A204.1 (cell line): ENCODE data around the gene NR6A1.

ENCODE experiments used
- FAIRE-seq: peaks from 2 replicates; lab custom pipeline; 2012; peaks lifted over from hg19 to GRCh38; lab: Jason Lieb, UNC

Gene NR6A1

GRCh38 chr9:124685217-124685616 is 85.9 kb downstream of the NR6A1 start:
- FAIRE-seq = no peak

- FAIRE-seq = no peak
These were observed 86.9 kb downstream of the NR6A1 start for GRCh38 chr9:124684169-124684568.

GRCh38 chr9:124683043-124683442 is 88.1 kb downstream of the NR6A1 start:
- no peak for FAIRE-seq

GRCh38 chr9:124680714-124681390 is 90.3 kb downstream of the NR6A1 start:
- no peak for FAIRE-seq

DNA sequence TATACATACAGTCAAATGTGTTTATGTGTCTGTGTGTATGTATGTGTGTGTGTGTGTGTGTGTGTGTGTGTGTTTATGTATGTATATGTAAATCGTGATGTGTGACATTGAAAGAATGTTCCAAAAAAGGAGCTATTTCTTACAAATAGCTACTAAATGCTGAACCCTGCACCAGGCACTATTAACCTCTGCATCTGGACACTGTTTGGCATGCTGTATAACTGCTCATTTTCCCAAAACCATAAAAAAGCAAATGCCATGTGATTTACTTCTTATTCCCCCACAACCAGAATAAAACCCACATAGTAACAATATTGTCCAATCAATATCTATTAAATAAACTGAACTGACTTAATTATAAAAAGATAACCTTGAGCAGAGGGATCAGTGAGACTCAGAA is 91.1 kb downstream of the NR6A1 start:
- no peak for FAIRE-seq

DNA sequence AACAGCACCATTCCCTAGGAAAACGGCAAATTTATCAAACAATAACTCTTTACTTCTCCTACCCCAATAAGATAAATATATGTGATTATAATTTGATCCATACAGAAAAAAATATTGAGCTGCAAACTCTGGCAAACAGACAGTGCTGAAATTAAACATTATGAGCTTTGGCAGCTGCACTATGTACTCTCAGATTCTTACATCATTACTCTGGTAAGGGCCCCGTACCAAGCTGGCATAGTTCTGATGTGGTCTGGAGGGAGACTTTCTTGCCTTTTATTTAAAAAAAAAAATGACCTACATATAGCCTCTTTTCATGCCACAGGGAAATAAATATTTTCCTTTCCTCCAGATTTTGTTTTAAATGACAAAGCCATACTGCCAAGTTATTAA is 95.0 kb downstream of the NR6A1 start:
- no peak for FAIRE-seq

DNA sequence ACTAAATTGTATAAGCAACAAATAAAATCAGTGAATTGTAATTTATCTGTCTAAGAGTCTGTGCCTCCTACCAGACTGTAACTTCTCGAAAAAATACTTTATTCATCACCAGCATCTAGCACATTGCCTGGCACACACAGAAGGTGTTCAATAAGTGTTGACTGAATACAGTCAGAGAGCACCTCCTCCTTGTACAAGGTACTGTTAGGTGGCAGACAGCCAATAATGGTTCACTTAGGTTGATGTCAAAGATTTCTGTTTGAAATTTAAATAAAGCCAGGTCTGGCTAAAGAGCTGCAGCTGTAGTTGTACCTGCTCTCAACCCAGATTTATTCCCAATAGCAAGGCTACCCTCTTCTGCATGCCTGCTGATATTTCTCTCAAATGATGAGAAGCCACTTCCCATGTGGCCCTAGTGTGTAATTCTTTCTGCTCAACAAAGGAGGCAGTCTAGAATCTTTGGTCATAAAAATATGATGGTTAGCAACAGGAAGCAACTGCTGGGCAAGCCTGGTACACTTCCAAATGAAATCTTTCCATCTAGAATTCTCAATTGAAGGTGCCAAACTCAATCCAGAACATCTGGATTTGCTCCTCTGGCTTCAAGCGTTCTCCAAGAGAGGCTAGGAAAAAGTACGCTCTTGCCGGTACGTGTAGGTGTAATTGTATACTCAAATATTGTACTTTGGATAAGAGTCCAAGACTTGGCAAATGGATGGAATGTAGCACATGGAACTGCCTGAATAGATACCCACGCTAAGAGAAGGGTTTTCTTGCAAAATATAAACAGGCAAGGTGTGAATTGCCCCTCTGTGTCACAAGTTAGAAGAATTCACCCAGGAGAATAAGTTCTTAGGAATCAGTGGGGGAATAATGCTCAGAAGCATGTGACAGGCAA is 95.6 kb downstream of the NR6A1 start:
- no peak for FAIRE-seq

DNA sequence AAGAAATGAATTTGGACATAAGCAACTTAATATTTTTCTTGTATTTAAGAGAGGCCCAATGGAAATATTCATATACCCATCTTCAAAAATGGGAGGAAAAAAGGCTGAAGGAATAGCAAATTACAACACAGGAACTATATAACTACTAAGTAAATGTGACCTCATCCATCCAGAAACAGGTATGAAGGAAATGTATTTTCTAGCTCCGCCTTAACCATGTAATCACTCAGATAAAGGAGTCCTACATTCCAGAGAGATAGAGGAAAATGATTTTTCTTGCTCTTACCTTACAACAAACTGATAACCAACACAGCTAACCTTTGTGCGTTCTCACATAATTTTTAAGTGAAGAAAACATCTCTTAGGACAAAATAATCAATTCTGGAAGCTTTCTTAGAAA is 96.5 kb downstream of the NR6A1 start:
- FAIRE-seq = no peak

GRCh38 chr9:124673063-124673462 is 98.0 kb downstream of the NR6A1 start:
- no peak for FAIRE-seq

DNA sequence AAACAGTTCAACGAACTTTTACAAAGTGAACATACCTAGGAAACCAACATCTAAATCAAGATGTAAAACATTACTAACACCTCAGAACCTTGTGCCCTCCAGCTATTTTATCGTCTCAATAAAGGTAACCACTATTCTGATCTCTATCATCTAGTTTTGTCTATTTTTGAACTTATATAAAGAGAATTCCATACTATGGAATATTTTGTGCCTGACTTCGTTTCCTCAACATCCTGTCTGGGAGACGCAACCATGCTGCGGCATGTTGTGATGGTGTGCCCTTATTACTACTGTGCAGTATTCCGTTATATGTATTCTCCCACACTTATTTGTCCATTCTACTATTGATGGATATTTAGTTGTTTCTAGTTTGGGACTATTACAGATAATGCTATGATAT is 99.2 kb downstream of the NR6A1 start:
- FAIRE-seq = no peak

- FAIRE-seq = no peak
These were observed 104.5 kb downstream of the NR6A1 start for GRCh38 chr9:124666642-124667041.

DNA sequence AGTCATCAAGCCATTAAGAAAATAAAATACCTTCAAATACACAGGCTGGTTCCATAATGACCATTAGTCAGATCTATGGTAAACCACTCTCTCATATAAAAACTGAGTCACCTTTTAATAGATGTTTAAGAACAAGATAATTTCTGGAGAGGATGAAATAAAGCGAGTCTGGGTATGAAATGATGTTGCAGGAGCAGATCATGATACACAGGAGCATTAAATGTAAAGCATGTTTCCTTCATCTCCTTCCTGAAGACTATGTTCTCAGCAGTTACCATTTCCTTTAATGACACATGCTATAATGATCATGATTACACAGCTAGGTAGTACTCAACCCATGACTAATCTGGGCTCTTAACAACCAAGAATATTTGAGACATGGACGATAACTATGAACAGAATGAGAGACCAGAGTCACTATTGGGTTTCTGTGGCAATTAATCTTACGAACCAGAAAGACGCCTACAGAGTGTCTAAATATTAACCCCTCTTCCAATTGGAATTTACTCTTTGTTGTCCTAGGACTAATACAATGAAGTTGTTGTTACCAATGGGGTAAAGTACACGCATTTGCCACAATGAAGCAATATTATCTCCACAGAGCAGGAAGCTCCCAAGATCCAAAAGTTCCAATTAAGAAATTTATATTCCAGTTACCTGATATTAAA is 105.6 kb downstream of the NR6A1 start:
- no peak for FAIRE-seq

DNA sequence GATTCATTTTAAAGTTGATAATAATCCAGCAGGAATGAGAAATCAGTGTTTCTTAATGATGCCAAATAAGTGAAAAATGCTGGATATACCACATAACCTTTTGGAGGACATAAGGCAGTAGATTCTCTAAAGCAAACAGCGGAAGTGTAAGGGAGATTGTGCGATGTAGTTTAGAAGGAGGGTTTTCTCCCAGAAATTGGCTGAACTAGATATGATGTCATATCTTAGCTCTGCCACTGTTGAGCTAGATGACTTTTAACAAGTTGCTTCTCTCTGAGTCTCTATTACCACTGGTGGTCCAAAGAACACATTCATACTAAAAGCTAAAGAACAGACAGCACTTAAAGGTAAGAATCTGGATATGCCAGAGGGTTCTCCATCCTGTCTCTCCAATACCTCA is 107.0 kb downstream of the NR6A1 start:
- no peak for FAIRE-seq

GRCh38 chr9:124663046-124663961 is 107.8 kb downstream of the NR6A1 start:
- FAIRE-seq = no peak

DNA sequence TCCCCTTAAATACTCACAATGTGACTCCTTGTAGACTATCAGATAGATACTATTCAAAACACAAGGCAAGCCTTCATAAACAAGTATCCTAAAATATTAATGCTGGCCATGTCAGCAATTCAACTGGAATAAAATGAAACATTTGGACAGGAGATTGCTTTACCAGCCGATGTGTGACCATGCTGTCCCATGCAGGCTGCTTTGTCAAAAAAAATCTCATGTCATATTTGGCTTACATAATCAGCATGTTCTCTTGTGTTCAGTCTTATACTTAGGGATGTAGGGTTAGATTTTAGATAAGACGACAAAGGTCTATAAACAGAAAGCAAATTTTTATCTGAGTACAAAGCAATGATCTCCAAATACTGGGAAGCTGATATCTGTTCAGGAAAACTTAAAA is 108.5 kb downstream of the NR6A1 start:
- no peak for FAIRE-seq

GRCh38 chr9:124661271-124661670 is 109.8 kb downstream of the NR6A1 start:
- FAIRE-seq = no peak

- no peak for FAIRE-seq
These were observed 110.7 kb downstream of the NR6A1 start for GRCh38 chr9:124660341-124660801.

GRCh38 chr9:124659099-124659659 is 111.9 kb downstream of the NR6A1 start:
- no peak for FAIRE-seq

DNA sequence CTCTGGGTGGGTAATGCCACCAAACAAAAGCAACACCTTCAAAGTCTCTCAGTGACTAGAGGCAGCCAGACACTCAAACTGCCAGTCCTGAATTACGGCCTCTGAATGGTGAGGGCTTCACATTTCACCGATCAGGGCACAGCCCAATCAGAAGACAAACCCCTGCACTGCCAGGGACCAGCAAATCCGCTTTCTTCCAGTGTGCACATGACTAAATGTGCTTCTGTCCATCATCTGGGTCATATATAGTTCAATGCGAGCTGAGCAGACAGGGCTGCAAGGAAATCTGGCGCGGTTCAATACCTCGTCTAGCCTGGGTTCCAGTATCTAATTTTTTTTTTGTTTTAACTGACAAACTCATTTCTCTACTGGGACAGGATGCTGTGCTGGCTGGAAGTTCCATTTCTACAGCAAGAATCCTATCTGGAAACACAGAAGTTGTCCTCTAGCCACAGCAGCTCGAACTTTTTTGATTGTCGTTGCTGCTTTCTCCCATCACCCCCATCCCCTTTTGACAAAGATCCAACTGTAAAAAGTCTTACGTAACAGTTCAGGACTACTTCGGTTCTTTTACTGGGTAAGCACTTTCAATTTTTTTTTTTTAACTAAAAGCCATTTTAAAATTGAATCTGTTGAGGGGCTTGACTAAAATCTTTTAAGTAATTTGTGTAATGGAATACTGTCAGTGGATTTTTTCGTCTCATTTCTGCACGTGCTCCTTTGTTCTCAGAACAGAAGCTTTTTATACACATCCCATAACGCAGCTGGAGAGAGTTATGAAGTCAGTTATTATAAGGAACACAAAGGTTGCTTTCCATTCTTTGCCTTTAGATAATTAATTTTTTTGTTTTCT is 112.7 kb downstream of the NR6A1 start:
- peak; percentile 96 for FAIRE-seq

- no peak for FAIRE-seq
These were observed 113.6 kb downstream of the NR6A1 start for GRCh38 chr9:124657516-124657915.

- no peak for FAIRE-seq
These were observed 116.7 kb downstream of the NR6A1 start for GRCh38 chr9:124654431-124654830.
